ENCODE data around the gene SMYD3.

DNA sequence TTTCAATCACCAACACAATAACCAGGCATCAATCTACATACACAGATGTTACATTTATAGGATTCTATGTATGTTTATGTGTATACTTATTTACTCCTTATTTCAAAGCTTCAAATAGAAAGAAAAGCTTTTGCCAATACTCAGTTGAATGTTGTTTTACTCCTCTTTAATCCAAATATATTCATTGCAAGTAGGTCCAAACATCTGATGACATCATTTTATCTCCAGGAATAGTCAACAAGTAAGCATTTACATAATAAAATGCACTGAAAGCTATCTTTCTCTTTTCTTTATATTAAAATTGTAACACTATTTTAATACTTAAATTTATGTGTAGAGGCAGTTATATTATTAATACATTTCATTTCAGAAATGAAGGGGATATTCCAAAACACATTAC is 380.5 kb downstream of the SMYD3 start:
- TF ChIP-seq YY1 (IDR thresholded peaks at IDR 0.05; ENCODE audit: insufficient read depth, insufficient read length), result no peak
- TF ChIP-seq ZNF274 (IDR thresholded peaks at IDR 0.05; ENCODE audit: low read depth, low read length), result no peak
- no peak for TF ChIP-seq SUZ12 (IDR thresholded peaks at IDR 0.05; ENCODE audit: extremely low read depth, insufficient read depth, insufficient read length)
